GM18858 (cell line): ENCODE data around the gene HECTD1.
"Not testable (repeated sequence)": the region's sequence is repeated elsewhere in the genome, so short reads cannot be mapped to it uniquely, and the experiment has no call there.

Source experiments
- ATAC-seq: cut with Tn5 transposase; IDR thresholded peaks from one replicate; pipeline ENCODE4 v1.9.1; 2021; ENCODE audit not compliant: unreplicated experiment

HECTD1 gene

DNA sequence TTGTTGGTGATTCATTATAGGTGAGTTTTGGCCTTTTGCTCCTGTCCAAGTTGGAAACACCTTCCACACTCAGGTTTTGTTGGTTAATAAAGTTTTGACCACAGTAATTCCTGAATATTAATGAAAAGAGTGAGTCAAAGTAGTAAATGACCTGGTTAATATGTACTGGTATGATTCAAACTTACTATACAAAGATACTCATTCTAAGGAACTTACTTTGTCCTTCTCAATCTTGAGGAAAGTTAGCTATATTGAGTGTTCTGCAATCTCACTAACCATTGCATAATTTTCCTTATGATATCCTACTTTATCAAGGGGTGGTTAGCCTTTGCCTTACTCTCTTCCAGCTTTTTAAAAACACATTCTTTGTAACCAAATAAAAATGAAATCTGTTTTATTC is 20.9 kb upstream of the HECTD1 start:
- ATAC-seq, result no peak

DNA sequence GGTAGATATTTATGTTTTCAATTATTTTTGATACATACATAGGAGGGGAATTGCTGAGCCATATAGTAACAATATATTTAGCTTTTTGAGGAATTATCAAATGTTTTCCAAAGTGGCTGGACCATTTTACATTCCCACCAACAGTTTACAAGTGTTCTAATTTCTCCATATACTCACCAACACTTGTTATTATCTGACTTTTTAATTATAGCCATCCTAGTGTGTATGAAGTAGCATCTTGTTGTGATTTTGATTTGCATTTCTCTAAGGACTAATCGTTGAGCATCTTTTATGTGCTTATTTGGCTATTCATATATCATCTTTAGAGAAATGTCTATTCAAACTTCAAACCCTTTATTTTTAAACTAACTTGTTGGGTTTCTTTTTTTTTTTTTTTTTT is 17.2 kb upstream of the HECTD1 start:
- ATAC-seq, result no peak

DNA sequence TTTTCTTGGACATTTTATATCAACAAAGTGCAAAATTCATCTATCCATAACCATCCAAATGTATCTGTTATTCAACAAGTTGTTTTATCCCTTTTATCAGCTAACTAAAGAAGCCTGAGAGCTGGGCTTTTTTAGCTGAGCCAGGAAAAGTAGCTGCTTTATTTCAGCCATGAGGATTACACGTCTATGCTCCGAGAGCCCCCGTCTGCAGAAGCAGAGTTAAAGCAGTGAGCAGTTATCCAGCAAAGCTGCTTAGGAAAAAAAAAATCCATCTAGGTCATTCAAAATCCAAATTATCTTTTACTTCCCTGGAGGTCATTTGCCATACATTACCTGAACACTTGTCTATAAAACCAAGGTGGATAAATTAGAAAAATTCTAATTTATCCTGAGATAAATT is 15.7 kb upstream of the HECTD1 start:
- ATAC-seq, result no peak

DNA sequence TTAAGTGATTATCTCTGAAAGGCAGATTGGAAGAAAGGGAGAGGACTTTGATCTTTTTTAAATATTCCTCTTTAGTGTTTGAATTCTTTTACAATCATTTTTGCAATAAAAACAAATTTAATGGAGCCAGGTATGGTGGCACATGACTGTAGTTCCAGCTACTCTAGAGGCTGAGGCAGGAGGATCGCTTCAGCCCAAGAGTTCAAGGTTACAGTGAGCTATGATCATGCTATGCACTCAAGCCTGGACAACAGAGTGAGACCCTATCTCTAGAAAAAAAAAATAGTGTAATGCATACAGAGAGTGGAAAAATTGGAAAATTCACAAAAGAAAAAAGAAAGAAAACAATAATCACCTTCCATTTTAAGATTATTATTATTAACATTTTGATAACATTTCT is 15.2 kb upstream of the HECTD1 start:
- no peak for ATAC-seq

DNA sequence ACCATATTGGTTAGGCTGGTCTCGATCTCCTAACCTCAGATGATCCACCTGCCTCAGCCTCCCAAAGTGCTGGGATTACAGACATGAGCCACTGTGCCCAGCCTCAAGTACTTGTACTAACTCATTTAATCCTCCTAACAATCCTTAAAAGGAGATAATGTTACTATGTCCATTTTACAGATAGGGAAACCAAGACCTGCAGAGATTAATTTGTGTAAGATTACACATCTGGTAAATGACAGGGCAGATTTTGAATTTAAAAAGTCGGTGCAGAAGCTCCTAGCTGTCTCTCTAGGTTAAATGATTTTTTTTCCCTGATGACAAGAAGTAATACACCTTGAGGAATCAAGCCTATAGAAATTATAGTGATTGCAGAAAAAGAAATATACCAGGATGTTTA is 13.7 kb upstream of the HECTD1 start:
- no peak for ATAC-seq

DNA sequence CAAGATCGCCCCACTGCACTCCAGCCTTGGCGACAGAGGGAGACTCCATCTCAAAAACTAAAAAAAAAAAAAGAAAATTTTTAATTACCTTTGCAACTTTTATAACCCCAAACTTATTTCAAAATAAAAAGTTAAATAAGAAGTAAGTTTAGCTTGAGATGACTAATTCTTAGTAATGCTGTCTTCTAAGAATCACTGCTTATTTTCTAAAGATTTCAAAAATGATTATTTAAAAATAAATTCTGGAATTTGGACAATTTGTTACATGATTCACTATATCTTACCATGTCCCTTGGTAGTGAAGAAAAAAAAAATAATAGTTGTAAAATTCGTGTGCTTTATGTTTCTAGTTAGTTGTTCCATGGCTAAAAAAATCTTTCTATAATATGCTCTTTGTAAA is 11.6 kb upstream of the HECTD1 start:
- ATAC-seq, result no peak

DNA sequence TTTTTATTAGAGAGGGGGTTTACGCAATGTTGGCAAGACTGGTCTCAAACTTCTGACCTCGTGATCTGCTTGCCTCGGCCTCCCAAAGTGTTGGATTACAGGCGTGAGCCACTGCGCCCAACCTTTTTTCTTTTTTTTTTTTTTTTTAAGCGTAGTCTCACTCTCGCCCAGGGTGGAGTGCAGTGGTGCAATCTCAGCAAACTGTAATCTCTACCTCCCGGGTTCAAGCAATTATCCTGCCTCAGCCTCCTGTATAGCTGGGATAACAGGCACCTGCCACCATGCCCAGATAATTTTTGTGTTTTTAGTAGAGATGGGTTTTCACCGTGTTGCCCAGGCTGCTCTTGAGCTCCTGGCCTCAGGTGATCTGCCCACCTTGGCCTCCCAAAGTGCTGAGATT is 8.8 kb upstream of the HECTD1 start:
- no peak for ATAC-seq

DNA sequence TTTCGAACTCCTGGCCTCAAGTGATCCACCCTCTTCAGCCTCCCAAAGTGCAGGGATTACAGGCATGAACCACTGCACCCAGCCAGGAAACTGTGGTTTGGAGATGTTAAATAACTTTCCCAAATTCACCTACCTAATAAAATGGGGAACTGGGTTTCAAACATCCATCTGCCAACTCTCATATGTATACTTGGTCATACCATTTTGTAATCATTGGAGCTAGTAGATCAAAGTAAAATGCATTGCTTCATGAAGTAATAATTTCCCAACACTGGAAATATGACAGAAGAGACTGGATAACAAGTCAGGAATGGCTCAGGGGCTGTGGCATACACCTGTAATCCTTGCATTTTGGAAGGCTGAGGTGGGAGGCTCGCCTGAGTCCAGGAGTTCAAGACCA is 5.3 kb upstream of the HECTD1 start:
- ATAC-seq, result no peak

DNA sequence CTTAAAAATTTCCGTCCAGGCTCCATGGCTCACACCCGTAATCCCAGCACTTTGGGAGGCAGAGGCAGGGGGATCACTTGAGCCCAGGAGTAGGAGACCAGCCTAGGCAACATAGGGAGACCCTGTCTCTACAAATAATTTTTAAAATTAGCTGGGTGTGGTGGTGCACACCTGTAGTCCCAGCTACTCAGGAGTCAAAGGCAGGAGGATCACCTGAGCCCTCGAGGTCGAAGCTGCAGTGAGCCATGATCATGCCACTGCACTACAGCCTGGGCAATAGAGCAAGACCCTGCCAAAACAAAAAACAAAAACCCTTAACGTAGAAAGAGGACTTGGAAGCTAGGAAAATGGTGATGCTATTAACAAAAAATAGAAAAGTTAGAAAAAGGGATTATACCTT is 2.0 kb upstream of the HECTD1 start:
- no peak for ATAC-seq

DNA sequence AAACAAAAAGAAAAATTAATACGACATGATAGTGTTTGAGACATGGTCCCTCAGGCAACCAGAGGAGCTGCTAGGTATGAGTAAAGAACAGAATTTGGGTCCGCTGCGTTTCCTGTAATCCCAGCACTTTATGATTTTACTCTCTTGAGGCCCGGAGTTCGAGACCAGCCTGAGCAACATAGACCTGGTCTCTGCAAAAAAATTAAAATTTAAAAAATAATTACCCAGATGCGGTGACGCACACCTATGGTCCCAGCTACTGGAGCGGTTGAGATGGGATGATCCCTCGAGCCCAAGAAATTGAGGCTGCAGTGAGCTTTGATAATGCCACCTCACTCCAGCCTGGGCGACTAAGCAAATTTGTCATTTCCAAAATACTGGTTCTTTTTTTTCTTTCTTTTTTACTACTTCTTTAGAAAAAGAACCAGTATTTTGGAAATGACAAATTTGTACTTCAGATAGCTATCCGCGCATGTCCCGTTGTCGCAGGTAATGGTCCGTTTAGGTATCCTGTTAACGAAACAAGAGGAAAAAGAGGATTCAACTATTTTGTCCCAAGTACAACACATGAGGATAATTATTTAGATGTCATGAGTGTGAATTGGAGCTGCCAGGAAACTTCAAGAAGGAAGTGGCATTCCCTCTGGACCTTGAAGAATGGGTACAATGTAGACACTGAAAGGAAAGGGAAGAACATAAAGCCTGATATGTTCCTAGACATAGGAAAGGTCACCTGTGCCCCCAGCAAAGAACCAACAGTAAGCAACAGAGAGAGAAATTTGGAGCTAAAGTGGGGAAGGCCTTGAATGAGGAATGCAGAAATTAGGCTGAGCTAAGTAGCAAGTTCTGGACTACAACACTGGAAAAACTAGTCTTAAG is 1.2 kb upstream of the HECTD1 start:
- ATAC-seq, result no peak

DNA sequence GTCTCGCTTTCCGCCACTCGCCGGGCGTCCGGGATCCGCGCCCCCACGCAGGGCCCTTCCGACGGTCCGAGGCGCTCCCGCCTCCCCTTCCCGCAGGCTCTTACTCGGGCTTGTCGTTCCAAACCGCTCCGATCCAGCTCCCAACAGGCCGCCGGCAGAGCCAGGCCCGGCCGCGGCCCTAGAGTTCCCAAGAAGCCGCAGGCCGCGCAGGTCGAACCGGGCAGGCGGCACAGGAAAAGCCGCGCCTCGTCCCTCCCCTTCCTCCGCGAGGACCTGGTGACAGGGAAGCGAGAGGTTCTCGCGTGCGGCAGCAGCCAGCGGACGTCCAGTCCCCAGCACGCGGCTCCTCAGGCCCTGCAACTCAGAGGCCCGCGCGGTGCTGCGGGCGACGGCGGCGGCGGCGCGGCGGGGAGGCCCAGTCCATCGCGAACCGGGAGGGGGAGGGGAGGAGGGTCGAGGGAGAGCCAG is 272 bp downstream of the HECTD1 start:
- peak; percentile 21 for ATAC-seq

DNA sequence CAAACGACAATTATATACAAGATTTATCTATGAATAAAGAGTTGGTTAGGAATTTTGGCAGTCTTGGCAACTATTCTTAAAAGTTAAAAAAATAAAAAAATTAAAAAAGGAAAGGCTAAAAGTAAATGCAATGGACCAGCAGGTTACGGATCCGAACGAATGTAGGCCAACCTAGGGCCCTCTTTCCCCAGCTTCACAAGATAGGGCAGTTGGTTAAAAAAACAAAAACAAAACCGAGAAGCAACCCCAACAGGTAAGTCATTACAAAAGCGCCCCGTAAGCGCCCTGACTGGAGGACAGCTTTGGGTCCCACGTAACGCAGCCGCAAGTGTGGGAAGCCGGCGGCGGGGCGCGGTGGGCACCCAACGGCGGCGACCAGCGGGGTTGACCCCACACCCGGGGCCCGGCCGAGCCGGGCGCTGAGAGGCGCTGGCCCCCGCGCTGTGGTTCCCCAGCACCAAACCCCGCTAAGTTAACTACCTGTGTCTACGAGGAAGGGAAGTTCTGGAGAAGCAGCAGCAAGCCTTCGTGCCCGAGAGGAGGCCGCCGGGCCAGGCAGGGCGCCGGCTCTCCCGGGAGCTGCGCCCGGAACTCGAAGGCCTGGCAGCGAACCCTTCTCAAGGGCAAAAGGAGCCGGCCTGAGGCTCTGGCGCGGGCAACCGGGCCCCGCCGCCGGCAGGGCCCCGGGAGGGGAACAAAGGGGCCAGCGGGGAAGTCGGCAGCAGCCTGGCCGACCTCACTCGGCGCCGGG is 882 bp downstream of the HECTD1 start:
- peak; percentile 10 for ATAC-seq

DNA sequence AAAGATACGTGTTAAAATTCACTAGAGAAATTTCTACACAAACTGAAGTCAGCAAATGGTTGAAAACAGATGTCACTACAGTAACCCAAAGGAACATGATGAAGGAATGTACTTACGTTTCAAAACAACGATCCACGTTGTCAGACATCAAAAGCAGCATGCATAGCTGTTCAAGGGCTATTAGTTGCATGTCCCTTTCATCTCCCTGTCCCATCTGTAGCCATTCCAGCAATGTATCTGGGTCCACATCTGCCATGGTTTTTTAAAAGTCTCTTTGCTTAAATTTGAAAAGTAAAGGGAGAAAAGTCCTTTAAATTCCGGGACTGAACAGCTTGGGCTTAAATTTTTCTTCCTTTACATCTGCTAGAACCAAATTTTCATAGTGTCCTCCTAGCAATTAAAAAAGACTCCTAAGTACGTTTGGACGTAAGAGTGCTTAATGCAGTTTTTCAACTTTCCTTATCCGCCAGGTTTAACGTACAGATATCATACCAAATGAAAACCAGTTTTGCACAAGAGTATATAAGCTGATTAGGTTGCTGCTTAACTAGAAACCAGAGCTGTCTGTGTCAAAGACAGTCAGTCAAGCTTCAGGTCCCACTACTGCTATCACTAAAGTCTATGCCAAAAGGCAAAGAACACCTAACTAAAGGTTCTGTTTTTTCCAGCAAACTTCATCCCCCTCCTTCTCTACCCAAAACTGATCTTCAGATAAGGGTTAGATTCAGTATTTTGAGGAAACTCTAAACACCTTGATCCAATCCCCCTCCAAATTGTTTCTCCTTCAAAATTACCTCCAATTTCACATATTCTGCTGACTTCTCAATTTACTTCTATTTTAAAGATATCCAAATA is 1.7 kb downstream of the HECTD1 start:
- no peak for ATAC-seq

DNA sequence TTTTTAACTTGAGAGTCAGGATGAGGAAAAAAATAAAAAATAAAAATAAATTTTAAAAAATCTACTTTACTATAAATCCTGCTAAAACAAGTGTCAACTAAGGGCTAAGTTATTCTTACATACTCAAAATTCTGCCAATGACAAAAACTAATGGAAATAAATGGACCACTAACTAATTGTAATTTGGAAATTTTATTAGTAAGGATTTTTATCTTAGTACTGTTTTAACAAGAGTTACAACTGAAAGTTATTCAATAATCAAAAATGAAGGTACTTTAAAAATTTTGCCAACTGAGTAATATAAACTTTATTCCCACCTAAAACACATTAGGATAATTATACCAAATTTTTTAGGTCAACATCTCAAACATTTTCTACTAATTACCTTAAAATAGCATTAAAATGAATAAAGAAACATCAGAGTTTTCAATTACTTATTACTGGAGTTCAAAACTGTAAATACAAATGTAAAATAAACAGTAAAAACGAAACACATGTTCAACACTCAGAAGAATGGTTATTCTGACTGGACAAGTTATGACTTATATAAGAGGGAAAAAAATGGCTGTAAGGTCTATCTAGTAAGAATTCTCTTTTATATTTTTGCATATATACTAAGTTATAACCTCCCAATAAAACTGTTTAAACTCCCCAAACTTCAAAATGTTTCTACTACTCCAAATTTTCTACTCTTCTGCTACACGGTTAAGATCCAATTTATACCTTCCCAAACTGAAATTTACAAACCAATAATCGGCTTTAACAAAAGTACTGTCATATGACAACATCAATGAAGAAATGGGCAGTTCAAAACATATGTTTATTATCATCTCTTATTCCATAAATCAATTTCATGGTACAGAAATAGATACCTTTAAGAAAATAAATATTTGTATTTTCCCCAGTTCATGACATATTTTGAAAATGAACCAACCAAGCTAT is 2.7 kb downstream of the HECTD1 start:
- ATAC-seq, result no peak

DNA sequence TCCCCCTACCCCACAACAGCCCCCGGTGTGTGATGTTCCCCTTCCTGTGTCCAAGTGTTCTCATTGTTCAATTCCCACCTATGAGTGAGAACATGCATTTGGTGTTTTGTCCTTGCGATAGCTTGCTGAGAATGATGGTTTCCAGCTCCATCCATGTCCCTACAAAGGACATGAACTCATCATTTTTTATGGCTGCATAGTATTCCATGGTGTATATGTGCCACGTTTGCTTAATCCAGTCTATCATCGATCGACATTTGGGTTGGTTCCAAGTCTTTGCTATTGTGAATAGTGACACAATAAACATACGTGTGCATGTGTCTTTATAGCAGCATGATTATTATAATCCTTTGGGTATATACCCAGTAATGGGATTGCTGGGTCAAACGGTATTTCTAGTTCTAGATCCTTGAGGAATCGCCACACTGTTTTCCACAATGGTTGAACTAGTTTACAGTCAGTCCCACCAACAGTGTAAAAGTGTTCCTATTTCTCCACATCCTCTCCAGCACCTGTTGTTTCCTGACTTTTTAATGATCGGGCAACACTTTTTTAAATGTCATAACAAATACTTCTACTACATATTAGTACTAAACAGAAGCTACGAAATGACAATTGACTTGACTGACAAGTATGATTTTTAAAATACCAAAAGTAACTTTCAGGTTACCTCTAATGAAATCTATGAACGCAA is 3.5 kb downstream of the HECTD1 start:
- ATAC-seq, result not testable (repeated sequence)

DNA sequence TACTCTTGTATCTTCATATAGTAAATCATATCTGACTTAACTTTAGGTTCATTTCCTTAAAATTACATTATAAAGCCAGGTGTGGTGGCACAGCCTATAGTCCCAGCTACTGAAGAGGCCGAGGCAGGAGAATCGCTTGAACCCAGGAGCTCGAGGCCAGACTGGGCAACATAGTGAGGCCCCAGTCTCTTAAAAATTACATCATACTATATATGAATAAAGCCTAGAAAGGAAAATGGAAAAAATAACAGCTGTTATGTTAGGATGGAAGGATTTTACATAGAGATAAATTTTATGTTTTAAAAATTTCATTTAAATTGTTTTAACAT is 4.2 kb downstream of the HECTD1 start:
- ATAC-seq, result no peak

DNA sequence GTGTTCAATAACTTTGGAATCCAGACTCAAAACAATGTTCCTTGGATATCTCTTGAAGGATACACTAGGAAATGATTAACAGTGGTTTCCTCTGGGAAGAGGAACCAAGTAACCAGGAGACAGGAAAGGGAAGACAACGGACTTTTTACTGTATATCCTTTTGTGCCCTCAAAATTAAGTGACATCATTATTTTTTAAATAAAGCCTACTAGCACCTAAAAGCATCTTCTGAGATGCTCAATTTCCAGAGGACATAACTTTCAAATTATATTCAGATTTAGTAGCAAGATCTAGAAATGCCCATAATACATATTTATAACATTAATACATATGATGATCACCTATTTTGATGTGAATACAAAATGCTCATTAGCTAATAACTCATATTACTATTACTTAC is 6.5 kb downstream of the HECTD1 start:
- no peak for ATAC-seq

DNA sequence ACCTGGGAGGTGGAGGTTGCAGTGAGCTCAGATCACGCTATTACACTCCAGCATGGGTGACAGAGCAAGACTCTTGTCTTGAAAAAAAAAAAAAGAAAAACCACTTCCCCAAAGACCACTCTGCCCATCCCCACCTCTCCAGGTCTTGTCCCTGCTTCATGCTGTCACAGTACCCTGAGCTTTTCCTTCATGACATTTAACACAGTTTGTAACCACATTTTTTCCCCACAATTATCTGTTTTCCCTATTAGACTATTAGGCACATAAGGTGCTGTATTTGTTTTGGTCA is 6.9 kb downstream of the HECTD1 start:
- ATAC-seq, result no peak

DNA sequence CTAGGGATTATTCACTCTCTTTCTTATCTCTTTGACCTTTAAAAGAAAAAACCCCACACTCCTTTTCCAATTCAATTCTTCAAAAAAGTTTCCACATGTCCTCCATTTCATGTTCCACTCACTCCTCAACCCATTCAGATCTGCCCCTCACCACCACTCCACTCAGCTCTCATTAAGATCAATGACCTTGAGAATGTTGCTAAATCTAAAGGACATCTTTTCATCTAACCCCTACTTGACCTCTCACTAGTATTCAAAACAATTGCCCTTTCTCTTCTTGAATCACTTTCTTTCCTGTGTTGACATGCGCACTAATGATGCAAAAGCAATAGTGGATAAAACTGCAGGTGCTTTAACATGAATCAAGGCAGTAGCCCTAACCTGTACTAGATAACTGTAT is 9.9 kb downstream of the HECTD1 start:
- no peak for ATAC-seq

DNA sequence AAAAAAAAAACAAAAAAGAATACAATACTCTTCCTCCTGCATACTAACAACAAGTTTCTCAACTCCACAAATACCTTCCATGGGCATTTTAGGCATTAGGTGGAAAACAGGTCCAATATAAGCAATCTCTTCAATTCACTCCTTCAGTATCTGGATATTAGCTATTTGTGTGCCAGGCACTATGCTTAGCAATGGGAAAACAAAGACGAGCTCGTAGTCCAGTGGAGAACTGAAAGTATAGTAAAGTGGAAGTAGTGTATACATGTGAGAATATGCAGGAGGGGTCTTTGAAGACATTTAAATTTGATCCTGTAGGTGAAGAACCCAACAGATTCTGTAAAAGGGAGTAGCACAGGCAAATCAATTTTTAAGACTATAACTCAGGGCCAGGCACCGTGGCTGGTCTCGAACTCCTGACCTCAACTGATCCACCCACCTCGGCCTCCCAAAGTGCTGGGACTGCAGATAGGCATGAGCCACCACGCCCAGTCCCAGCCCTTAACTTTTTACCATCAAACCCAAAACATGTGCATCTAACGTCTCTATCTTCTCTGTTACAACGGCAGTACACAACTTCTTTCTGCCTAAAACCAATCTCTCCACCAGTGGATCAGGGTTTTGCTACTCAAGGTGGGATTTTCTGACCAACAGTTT is 10.6 kb downstream of the HECTD1 start:
- no peak for ATAC-seq
